HCT116 (cell line): ENCODE measurements around the gene CDH10. TPM values are rescaled to one million over a fixed set of nuclear protein-coding genes. Genes with fewer than 3 reads are reported as not detected.

Experiments
- ATAC-seq: fragments of 200-7000 bp; cut with Tn5 transposase; 2 replicates; pipeline ENCODE4 v1.9.1; 2020; ENCODE audit warnings: mild to moderate bottlenecking, moderate library complexity
- BruUV-seq: library from RNA; stranded (reverse); fragments of 400-500 nt; replicated peaks from 2 replicates; lab custom pipeline; 2021; lab: Mats Ljungman, UMichigan
- CTCF ChIA-PET: fragments of 300-600 bp; sonication (Branson Sonifier 250); formaldehyde crosslinking; loops from one replicate; lab custom pipeline; 2021; ENCODE audit warnings: antibody characterized with exemption; lab: Charles Lee
- POLR2A ChIA-PET: fragments of 300-600, 350-600 bp; sonication (Branson Sonifier 250); formaldehyde crosslinking; loops from one replicate; lab custom pipeline; 2021; ENCODE audit warnings: antibody characterized with exemption; lab: Charles Lee
- RAD21 ChIA-PET, 2 experiments: fragments of 300-600 bp; sonication (Branson Sonifier 250); formaldehyde crosslinking; loops; one replicate each; lab custom pipeline; 2023; ENCODE audit warnings: low total read pairs in 2 of 2; ENCODE audit not compliant: uncharacterized antibody in 2 of 2, unreplicated experiment in 2 of 2, low non-redundant PET in 1 of 2; lab: Charles Lee
- DNase-seq: peaks from one replicate; pipeline ENCODE4 v3.0.0-alpha.2; 2010; ENCODE audit warnings: low read depth, low spot score
- H2AFZ ChIP-seq: fragments of 200-600 bp; shearing (Covaris generic), sonication (generic); 2 replicates; pipeline ENCODE4 v1.6.1; 2017; ENCODE audit warnings: low read depth, mixed run types, mixed read lengths, antibody characterized with exemption, low read length; ENCODE audit not compliant: poor library complexity, severe bottlenecking
- H3K27ac ChIP-seq: 2 replicates; pipeline ENCODE4 v1.5.1; 2012; ENCODE audit warnings: low read depth, low read length
- H3K27me3 ChIP-seq: fragments of 200-600 bp; sonication (generic); 2 replicates; pipeline ENCODE4 v1.6.1; 2016; ENCODE audit warnings: mixed run types, low read length, mixed read lengths; ENCODE audit not compliant: insufficient read depth
- H3K36me3 ChIP-seq, 2 experiments: fragments of 200-500 bp in 1 of 2; fragments of 200-600 bp in 1 of 2; sonication (Bioruptor generic) in 1 of 2; sonication (generic) in 1 of 2; 2 replicates each; pipeline versions ENCODE4 v1.5.1 to v1.6.1; 2014 to 2016; ENCODE audit warnings: low read length in 2 of 2, inconsistent platforms in 1 of 2, mixed read lengths in 1 of 2, mixed run types in 1 of 2; ENCODE audit not compliant: insufficient read depth in 2 of 2, control insufficient read depth in 1 of 2
- H3K4me1 ChIP-seq, 2 experiments: fragments of 200-600 bp in 1 of 2; sonication (generic) in 1 of 2; 2 replicates each; pipeline versions ENCODE4 v1.5.1 to v1.6.1; 2012 to 2017; ENCODE audit warnings: low read length in 2 of 2, inconsistent platforms in 1 of 2, mild to moderate bottlenecking in 1 of 2, mixed read lengths in 1 of 2, mixed run types in 1 of 2, moderate library complexity in 1 of 2; ENCODE audit not compliant: insufficient read depth in 2 of 2, control insufficient read depth in 1 of 2
- H3K4me2 ChIP-seq: fragments of 200-600 bp; sonication (generic); 2 replicates; pipeline ENCODE4 v1.6.1; 2017; ENCODE audit warnings: mixed run types, low read length, mixed read lengths
- H3K4me3 ChIP-seq, 2 experiments: fragments of 200-600 bp in 1 of 2; sonication (generic) in 1 of 2; replicated peaks in 1 of 2; 2 replicates each; pipeline ENCODE4 v1.5.1; 2011 to 2016; ENCODE audit warnings: low read length in 2 of 2, control low read depth in 1 of 2, low read depth in 1 of 2, mild to moderate bottlenecking in 1 of 2, mixed read lengths in 1 of 2, mixed run types in 1 of 2
- H3K79me2 ChIP-seq: fragments of 200-600 bp; sonication (generic); 2 replicates; pipeline ENCODE4 v1.6.1; 2017; ENCODE audit warnings: mild to moderate bottlenecking, mixed run types, low read length, moderate library complexity, mixed read lengths; ENCODE audit not compliant: insufficient read depth
- H3K9ac ChIP-seq: fragments of 200-600 bp; sonication (generic); 2 replicates; pipeline ENCODE4 v1.6.1; 2016; ENCODE audit warnings: low read length, mixed read lengths
- H3K9me2 ChIP-seq: fragments of 200-600 bp; sonication (generic), shearing (Covaris generic); 2 replicates; pipeline ENCODE4 v1.6.1; 2017; ENCODE audit warnings: mixed run types, mild to moderate bottlenecking, moderate library complexity; ENCODE audit not compliant: insufficient read depth
- H3K9me3 ChIP-seq, 2 experiments: fragments of 200-500 bp in 1 of 2; fragments of 200-600 bp in 1 of 2; sonication (Bioruptor generic) in 1 of 2; sonication (generic) in 1 of 2; 2 replicates each; pipeline ENCODE4 v1.6.1; 2014 to 2017; ENCODE audit warnings: low read length in 2 of 2, mixed read lengths in 2 of 2, inconsistent platforms in 1 of 2, low read depth in 1 of 2, mild to moderate bottlenecking in 1 of 2, mixed run types in 1 of 2, moderate library complexity in 1 of 2; ENCODE audit not compliant: control insufficient read depth in 1 of 2, insufficient read depth in 1 of 2
- H4K20me1 ChIP-seq: fragments of 200-600 bp; sonication (generic), shearing (Covaris generic); 2 replicates; pipeline ENCODE4 v1.6.1; 2017; ENCODE audit warnings: mixed run types, mild to moderate bottlenecking, moderate library complexity; ENCODE audit not compliant: insufficient read depth
- CEBPB ChIP-seq: IDR thresholded peaks from 2 replicates; pipeline ENCODE4 v1.6.1; 2012; ENCODE audit warnings: low read depth
- EZH2phosphoT487 ChIP-seq: fragments of 200-600 bp; IDR thresholded peaks from 2 replicates; pipeline ENCODE4 v1.6.1; 2018; ENCODE audit warnings: antibody characterized with exemption, borderline replicate concordance
- ZFX ChIP-seq: fragments of 450-650 bp; IDR thresholded peaks from 2 replicates; pipeline ENCODE4 v1.6.1; 2017
- intact Hi-C: fragments of 100-400 bp; cut with micrococcal nuclease; formaldehyde crosslinking; loops from 2 replicates; pipeline ENCODE4 v1.10.0; 2022
- total RNA-seq: library from RNA; stranded (reverse); gene quantifications from one replicate; pipeline ENCODE4 v1.2.1, GENCODE V29; 2021; ENCODE audit not compliant: unreplicated experiment
- TF ChIP-seq, protein P1 (sequence below): IDR thresholded peaks from 2 replicates; pipeline ENCODE4 v1.6.1; 2012
- TF ChIP-seq, protein P2 (sequence below): IDR thresholded peaks from 2 replicates; pipeline ENCODE4 v1.6.1; 2012
- TF ChIP-seq, protein P3 (sequence below): IDR thresholded peaks from 2 replicates; pipeline ENCODE4 v1.6.1; 2011; ENCODE audit warnings: mild to moderate bottlenecking, low read length, moderate library complexity; ENCODE audit not compliant: insufficient replicate concordance; ENCODE audit errors: extremely low read depth
- TF ChIP-seq, protein P4 (sequence below), 3 experiments: fragments of 200-600 bp in 1 of 3; sonication (generic) in 1 of 3; IDR thresholded peaks in 2 of 3; conservative IDR thresholded peaks in 1 of 3; 2 replicates each; pipeline ENCODE4 v1.5.1; 2012 to 2017; ENCODE audit warnings: low read depth in 2 of 3, low read length in 2 of 3, antibody characterized with exemption in 1 of 3, borderline replicate concordance in 1 of 3, control low read depth in 1 of 3, mild to moderate bottlenecking in 1 of 3, mixed read lengths in 1 of 3, mixed run types in 1 of 3, moderate library complexity in 1 of 3; ENCODE audit not compliant: insufficient read depth in 1 of 3

Gene CDH10
- total RNA-seq, 1 experiment from 2014 or later, result not detected

DNA sequence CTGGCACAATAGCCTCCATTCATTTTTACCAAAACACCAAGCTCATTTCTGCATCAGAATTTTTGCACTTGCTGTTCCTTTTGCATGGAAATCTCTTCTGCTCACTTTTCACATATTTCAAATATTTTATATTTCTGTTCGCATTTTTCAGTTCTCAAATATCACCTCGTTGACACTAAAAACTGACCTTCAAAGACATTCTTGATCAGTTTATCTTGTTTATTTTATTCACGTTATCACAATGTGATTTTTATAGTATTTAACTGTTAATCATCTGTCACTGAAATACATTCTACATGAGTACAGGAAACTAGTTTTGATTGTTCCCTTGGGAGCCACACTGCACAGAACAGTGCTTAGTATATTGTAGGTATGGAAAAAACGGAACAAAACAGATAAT, 29.6 kb downstream of the CDH10 start:
- H3K79me2 ChIP-seq, result no peaks in the 10 kb centered on the region
- no peak overlapping the region for H3K4me2 ChIP-seq
- RAD21 ChIA-PET, result no interaction called here
- H3K9me3 ChIP-seq, result peaks cover 8 to 27% of the 10 kb centered on the region in 2 experiments; a peak in 3 of 4 replicates
- H3K4me3 ChIP-seq, result no peak overlapping the region
- no peak overlapping the region for H3K27ac ChIP-seq
- H3K9me2 ChIP-seq, result no peaks in the 10 kb centered on the region
- intact Hi-C loops, result no loop called here
- no peaks in the 10 kb centered on the region for H3K27me3 ChIP-seq
- no peaks in the 10 kb centered on the region for H3K36me3 ChIP-seq
- DNase-seq, result no peak
- TF ChIP-seq, protein P1, sequence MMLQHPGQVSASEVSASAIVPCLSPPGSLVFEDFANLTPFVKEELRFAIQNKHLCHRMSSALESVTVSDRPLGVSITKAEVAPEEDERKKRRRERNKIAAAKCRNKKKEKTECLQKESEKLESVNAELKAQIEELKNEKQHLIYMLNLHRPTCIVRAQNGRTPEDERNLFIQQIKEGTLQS, result no peak
- TF ChIP-seq, protein P2, sequence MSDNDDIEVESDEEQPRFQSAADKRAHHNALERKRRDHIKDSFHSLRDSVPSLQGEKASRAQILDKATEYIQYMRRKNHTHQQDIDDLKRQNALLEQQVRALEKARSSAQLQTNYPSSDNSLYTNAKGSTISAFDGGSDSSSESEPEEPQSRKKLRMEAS, result no peak
- TF ChIP-seq CEBPB (no peak), EZH2phosphoT487 (no peak), ZFX (no peak)
- TF ChIP-seq, protein P3, sequence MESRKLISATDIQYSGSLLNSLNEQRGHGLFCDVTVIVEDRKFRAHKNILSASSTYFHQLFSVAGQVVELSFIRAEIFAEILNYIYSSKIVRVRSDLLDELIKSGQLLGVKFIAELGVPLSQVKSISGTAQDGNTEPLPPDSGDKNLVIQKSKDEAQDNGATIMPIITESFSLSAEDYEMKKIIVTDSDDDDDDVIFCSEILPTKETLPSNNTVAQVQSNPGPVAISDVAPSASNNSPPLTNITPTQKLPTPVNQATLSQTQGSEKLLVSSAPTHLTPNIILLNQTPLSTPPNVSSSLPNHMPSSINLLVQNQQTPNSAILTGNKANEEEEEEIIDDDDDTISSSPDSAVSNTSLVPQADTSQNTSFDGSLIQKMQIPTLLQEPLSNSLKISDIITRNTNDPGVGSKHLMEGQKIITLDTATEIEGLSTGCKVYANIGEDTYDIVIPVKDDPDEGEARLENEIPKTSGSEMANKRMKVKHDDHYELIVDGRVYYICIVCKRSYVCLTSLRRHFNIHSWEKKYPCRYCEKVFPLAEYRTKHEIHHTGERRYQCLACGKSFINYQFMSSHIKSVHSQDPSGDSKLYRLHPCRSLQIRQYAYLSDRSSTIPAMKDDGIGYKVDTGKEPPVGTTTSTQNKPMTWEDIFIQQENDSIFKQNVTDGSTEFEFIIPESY, result no peak
- TF ChIP-seq, protein P4, sequence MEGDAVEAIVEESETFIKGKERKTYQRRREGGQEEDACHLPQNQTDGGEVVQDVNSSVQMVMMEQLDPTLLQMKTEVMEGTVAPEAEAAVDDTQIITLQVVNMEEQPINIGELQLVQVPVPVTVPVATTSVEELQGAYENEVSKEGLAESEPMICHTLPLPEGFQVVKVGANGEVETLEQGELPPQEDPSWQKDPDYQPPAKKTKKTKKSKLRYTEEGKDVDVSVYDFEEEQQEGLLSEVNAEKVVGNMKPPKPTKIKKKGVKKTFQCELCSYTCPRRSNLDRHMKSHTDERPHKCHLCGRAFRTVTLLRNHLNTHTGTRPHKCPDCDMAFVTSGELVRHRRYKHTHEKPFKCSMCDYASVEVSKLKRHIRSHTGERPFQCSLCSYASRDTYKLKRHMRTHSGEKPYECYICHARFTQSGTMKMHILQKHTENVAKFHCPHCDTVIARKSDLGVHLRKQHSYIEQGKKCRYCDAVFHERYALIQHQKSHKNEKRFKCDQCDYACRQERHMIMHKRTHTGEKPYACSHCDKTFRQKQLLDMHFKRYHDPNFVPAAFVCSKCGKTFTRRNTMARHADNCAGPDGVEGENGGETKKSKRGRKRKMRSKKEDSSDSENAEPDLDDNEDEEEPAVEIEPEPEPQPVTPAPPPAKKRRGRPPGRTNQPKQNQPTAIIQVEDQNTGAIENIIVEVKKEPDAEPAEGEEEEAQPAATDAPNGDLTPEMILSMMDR (IDR thresholded peaks at IDR 0.05 in 2 of 3, conservative IDR thresholded peaks at IDR 0.05 in 1 of 3; ENCODE audit: borderline replicate concordance in 1 of 3, insufficient read depth in 1 of 3, low read depth in 2 of 3, low read length in 2 of 3), result no peak
- H3K9ac ChIP-seq, result no peak overlapping the region
- H4K20me1 ChIP-seq, result no peaks in the 10 kb centered on the region
- ATAC-seq, result no peak
- no peaks in the 10 kb centered on the region for H3K4me1 ChIP-seq
- CTCF ChIA-PET, result no interaction called here
- POLR2A ChIA-PET, result no interaction called here
- H2AFZ ChIP-seq, result no peak overlapping the region
- BruUV-seq, result no TSS peak
